Dorsolateral prefrontal cortex (tissue), 118 donors: ENCODE data around the gene UQCC5. TPM values are rescaled to one million over a fixed set of nuclear protein-coding genes. Genes with fewer than 3 reads are reported as not detected.

Source experiments
- total RNA-seq, 120 experiments: library from RNA; stranded (reverse); gene quantifications; one replicate each; pipeline versions ENCODE4 v1.2.3 to v1.2.4, GENCODE V29; 2022

Gene UQCC5
- total RNA-seq, 120 experiments from 2014 or later, result 4.8 to 19.1 (median 10.9) TPM

Other genes starting within 250 kb of the UQCC5 start
- 10 to 100 TPM in 27 of 120 experiments, 1 to 10 TPM in 93; 4.4 to 16.8 (median 8.4) TPM for gene GLYCTK, start 248.8 kb upstream of the UQCC5 start, total RNA-seq
- 10 to 100 TPM; 13.7 to 41.6 (median 24.9) TPM for gene DNAH1, start 220.3 kb upstream of the UQCC5 start, total RNA-seq
- gene BAP1, start 126.6 kb upstream of the UQCC5 start, total RNA-seq, result 100 to 1,000 TPM in 117 of 120 experiments, 10 to 100 TPM in 3; 79.2 to 188 (median 136) TPM
- gene PHF7, start 125.9 kb upstream of the UQCC5 start, total RNA-seq, result 10 to 100 TPM in 104 of 120 experiments, 1 to 10 TPM in 16; 5.3 to 27.0 (median 14.3) TPM
- 10 to 100 TPM in 36 of 120 experiments, 1 to 10 TPM in 84; 1.6 to 23.6 (median 7.0) TPM for gene SEMA3G, start 91.5 kb upstream of the UQCC5 start, total RNA-seq
- 1 to 10 TPM in 33 of 120 experiments, under 1 TPM in 16, not detected in 71; 0.62 to 2.9 (median 1.2) TPM for gene TNNC1, start 82.6 kb upstream of the UQCC5 start, total RNA-seq
- gene NISCH, start 81.0 kb upstream of the UQCC5 start, total RNA-seq, result 100 to 1,000 TPM; 146 to 372 (median 259) TPM
- gene STAB1, start 41.3 kb upstream of the UQCC5 start, total RNA-seq, result 100 to 1,000 TPM in 4 of 120 experiments, 10 to 100 TPM in 113, 1 to 10 TPM in 3; 7.9 to 229 (median 32.7) TPM
- gene NT5DC2, start 2.7 kb upstream of the UQCC5 start, total RNA-seq, result 10 to 100 TPM; 10.8 to 61.6 (median 20.5) TPM
- 10 to 100 TPM; 41.4 to 68.2 (median 53.3) TPM for gene PBRM1, start 149.3 kb downstream of the UQCC5 start, total RNA-seq
- gene GNL3, start 149.4 kb downstream of the UQCC5 start, total RNA-seq, result 10 to 100 TPM; 22.3 to 57.4 (median 40.7) TPM
- gene GLT8D1, start 169.2 kb downstream of the UQCC5 start, total RNA-seq, result 10 to 100 TPM; 31.5 to 63.2 (median 47.2) TPM
- 100 to 1,000 TPM in 5 of 120 experiments, 10 to 100 TPM in 115; 50.3 to 110 (median 78.8) TPM for gene SPCS1, start 169.5 kb downstream of the UQCC5 start, total RNA-seq
- gene NEK4, start 234.3 kb downstream of the UQCC5 start, total RNA-seq, result 10 to 100 TPM; 34.0 to 82.9 (median 51.4) TPM
- under 1 TPM in 3 of 120 experiments, not detected in 117; 0.46 to 0.72 (median 0.56) TPM for gene ITIH1, start 241.0 kb downstream of the UQCC5 start, total RNA-seq